ENCODE results near the gene JARID2.

GRCh38 chr6:15457121-15457650, 211.3 kb downstream of the JARID2 start:
- no peak for TF ChIP-seq EGR1 (IDR thresholded peaks at IDR 0.05; ENCODE audit: borderline replicate concordance, low read depth, low read length)
- no peak for TF ChIP-seq EP300 (IDR thresholded peaks at IDR 0.05; ENCODE audit: borderline replicate concordance in 1 of 2, low read depth in 2 of 2, low read length in 2 of 2)
- TF ChIP-seq POLR2AphosphoS5 (IDR thresholded peaks at IDR 0.05; ENCODE audit: low read depth, low read length): no peak
